OCI-LY3 (cell line): ENCODE results near the gene BMERB1.

Source experiments
- H2AFZ ChIP-seq: fragments of 200-600, 300-600 bp; shearing (Covaris generic); 2 replicates; pipeline ENCODE4 v1.6.0; 2014; ENCODE audit warnings: antibody characterized with exemption, low read depth, low read length
- H3K27ac ChIP-seq: fragments of 200-600, 300-600 bp; sonication (generic); 2 replicates; pipeline ENCODE4 v1.5.1; 2014; ENCODE audit warnings: mild to moderate bottlenecking, low read length, moderate library complexity, mixed read lengths
- H3K27me3 ChIP-seq: fragments of 200-600, 300-600 bp; sonication (generic); 2 replicates; pipeline ENCODE4 v1.6.1; 2014; ENCODE audit warnings: low read depth, low read length, mixed read lengths
- H3K36me3 ChIP-seq: fragments of 200-600, 300-600 bp; sonication (generic); replicated peaks from 2 replicates; pipeline ENCODE3; 2014; ENCODE audit warnings: low read depth, low read length, mixed read lengths
- H3K4me1 ChIP-seq: fragments of 300-600, 200-600 bp; sonication (generic); 2 replicates; pipeline ENCODE4 v1.6.1; 2014; ENCODE audit warnings: low read length, mixed read lengths
- H3K4me2 ChIP-seq: fragments of 200-600, 300-600 bp; sonication (generic); 2 replicates; pipeline ENCODE4 v1.6.1; 2014; ENCODE audit warnings: low read length, mixed read lengths
- H3K4me3 ChIP-seq: fragments of 300-600, 200-600 bp; sonication (generic); 2 replicates; pipeline ENCODE4 v1.5.1; 2014; ENCODE audit warnings: antibody characterized with exemption, mild to moderate bottlenecking, low read length, moderate library complexity
- H3K79me2 ChIP-seq: fragments of 300-600, 200-600 bp; shearing (Covaris generic); 2 replicates; pipeline ENCODE4 v1.6.1; 2014; ENCODE audit warnings: mild to moderate bottlenecking, low read length, mixed read lengths
- H3K9ac ChIP-seq: fragments of 300-600, 200-600 bp; shearing (Covaris generic); 2 replicates; pipeline ENCODE4 v1.6.0; 2014; ENCODE audit warnings: mild to moderate bottlenecking, low read length, moderate library complexity
- H3K9me3 ChIP-seq: fragments of 200-600, 300-600 bp; shearing (Covaris generic); 2 replicates; pipeline ENCODE4 v1.6.1; 2014; ENCODE audit warnings: low read length, mixed read lengths; ENCODE audit not compliant: insufficient read depth
- H4K20me1 ChIP-seq: fragments of 200-600, 300-600 bp; sonication (generic); 2 replicates; pipeline ENCODE4 v1.6.1; 2016; ENCODE audit warnings: low read length, mixed read lengths; ENCODE audit not compliant: insufficient read depth
- EZH2phosphoT487 ChIP-seq: fragments of 200-600 bp; shearing (Covaris generic); IDR thresholded peaks from 2 replicates; pipeline ENCODE4 v1.6.1; 2018; ENCODE audit warnings: antibody characterized with exemption, mixed run types, low read depth
- TF ChIP-seq, protein P1 (sequence below): fragments of 200-600, 300-600 bp; sonication (generic); IDR thresholded peaks from 2 replicates; pipeline ENCODE4 v1.5.1; 2014; ENCODE audit warnings: antibody characterized with exemption, low read length, low read depth

The BMERB1 gene

DNA sequence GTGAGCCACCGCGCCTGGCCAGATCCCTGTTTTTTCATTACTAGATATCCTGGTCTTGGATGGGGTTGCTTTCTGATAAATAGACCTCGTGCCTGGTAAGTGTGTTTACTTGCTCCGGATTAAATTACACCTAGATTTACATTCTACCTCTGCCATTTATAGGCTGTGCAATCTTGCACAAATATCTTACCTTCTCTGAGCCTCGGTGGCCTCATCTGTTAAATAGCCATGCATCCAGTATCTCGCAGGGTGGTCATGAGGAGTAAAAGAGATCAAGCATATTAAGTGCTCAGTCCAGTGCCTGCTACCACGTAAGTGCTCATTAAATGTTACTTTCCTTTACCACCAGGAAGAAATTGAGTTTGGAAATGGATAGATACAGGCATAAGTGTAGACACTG is 98.4 kb downstream of the BMERB1 start:
- H3K9ac ChIP-seq, result no peak overlapping the region
- no peaks in the 10 kb centered on the region for H3K27me3 ChIP-seq
- no peaks in the 10 kb centered on the region for H3K36me3 ChIP-seq
- H2AFZ ChIP-seq, result peak overlapping the region; percentile 73; the same call in 1 of the 2 replicates
- no peaks in the 10 kb centered on the region for H4K20me1 ChIP-seq
- peak overlapping the region; percentile 51 for H3K4me2 ChIP-seq
- no peak overlapping the region for H3K27ac ChIP-seq
- no peak for TF ChIP-seq EZH2phosphoT487
- TF ChIP-seq, protein P1, sequence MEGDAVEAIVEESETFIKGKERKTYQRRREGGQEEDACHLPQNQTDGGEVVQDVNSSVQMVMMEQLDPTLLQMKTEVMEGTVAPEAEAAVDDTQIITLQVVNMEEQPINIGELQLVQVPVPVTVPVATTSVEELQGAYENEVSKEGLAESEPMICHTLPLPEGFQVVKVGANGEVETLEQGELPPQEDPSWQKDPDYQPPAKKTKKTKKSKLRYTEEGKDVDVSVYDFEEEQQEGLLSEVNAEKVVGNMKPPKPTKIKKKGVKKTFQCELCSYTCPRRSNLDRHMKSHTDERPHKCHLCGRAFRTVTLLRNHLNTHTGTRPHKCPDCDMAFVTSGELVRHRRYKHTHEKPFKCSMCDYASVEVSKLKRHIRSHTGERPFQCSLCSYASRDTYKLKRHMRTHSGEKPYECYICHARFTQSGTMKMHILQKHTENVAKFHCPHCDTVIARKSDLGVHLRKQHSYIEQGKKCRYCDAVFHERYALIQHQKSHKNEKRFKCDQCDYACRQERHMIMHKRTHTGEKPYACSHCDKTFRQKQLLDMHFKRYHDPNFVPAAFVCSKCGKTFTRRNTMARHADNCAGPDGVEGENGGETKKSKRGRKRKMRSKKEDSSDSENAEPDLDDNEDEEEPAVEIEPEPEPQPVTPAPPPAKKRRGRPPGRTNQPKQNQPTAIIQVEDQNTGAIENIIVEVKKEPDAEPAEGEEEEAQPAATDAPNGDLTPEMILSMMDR, result no peak
- H3K79me2 ChIP-seq, result no peaks in the 10 kb centered on the region
- H3K4me3 ChIP-seq, result no peak overlapping the region
- no peaks in the 10 kb centered on the region for H3K9me3 ChIP-seq
- peaks cover 4% of the 10 kb centered on the region; the same call in 1 of the 2 replicates for H3K4me1 ChIP-seq

DNA sequence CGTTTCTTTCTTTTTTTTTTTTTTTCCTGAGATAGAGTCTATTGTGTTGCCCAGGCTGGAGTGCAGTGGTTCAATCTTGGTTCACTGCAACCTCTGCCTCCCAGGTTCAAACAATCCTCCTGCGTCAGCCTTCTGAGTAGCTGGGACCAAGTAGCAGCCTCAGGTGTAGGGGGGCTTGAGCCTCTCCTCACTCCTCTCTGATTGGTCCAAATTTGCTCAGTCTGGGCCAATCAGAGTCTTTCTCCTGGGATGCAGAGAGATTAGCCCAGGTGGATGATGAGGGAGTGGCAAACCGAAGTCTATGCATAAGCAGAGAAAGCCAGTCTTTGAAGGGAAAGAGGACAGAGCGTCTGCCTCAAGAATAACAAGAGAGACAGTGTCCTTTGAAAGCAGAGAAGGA is 99.0 kb downstream of the BMERB1 start:
- H2AFZ ChIP-seq, result peak overlapping the region; percentile 73; the same call in 1 of the 2 replicates
- H4K20me1 ChIP-seq, result no peaks in the 10 kb centered on the region
- H3K27me3 ChIP-seq, result no peaks in the 10 kb centered on the region
- H3K4me2 ChIP-seq, result peak overlapping the region; percentile 51; the same call in 1 of the 2 replicates
- no peaks in the 10 kb centered on the region for H3K9me3 ChIP-seq
- H3K4me3 ChIP-seq, result no peak overlapping the region
- H3K9ac ChIP-seq, result no peak overlapping the region
- no peak overlapping the region for H3K27ac ChIP-seq
- no peaks in the 10 kb centered on the region for H3K36me3 ChIP-seq
- H3K79me2 ChIP-seq, result no peaks in the 10 kb centered on the region
- peaks cover 4% of the 10 kb centered on the region; the same call in 1 of the 2 replicates for H3K4me1 ChIP-seq
- TF ChIP-seq, protein P1, result no peak
- no peak for TF ChIP-seq EZH2phosphoT487

DNA sequence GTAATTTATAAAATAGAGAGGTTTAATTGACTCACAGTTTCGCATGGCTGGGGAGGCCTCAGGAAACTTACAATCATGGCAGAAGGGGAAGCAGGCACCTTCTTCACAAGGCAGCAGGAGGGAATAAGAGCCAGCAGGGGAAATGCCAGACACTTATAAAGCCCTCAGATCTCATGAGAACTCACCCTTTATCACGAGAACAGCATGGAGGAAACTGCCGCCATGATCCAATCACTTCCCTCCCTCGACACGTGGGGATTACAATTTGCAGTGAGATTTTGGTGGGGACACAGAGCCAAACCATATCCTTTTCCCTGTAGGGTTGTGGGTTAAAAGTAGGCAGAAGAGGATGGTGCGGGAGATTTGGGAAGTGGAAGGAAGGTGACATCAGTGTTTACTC is 101.4 kb downstream of the BMERB1 start:
- no peaks in the 10 kb centered on the region for H4K20me1 ChIP-seq
- H3K4me2 ChIP-seq, result no peak overlapping the region
- H2AFZ ChIP-seq, result no peak overlapping the region

DNA sequence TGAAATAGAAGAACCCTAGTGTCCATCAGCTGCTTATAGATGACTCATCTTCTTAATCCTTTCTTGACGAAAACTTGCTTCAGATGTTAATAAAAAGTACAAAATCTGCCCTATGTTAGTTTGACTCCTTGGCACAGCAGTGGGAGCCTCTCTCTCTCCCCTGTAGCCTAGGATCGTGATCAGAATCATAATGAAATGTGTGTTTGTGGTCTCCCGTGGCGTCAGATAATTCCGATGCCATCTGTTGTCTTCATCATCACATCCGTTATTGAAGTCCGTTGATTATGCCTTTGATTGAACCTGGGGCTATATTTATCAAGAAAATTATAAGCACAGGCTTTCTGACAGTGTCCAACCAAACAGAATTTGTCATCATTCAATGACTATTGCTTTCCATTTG is 102.5 kb downstream of the BMERB1 start:
- no peaks in the 10 kb centered on the region for H3K9me3 ChIP-seq
- TF ChIP-seq EZH2phosphoT487, result no peak
- TF ChIP-seq, protein P1, result no peak
- H3K4me1 ChIP-seq, result peaks cover 6% of the 10 kb centered on the region; the same call in 1 of the 2 replicates
- no peak overlapping the region for H3K27ac ChIP-seq
- H3K9ac ChIP-seq, result no peak overlapping the region
- H3K4me3 ChIP-seq, result no peak overlapping the region
- no peak overlapping the region for H3K4me2 ChIP-seq
- H4K20me1 ChIP-seq, result no peaks in the 10 kb centered on the region
- no peaks in the 10 kb centered on the region for H3K27me3 ChIP-seq
- H3K36me3 ChIP-seq, result no peaks in the 10 kb centered on the region
- H2AFZ ChIP-seq, result no peak overlapping the region
- H3K79me2 ChIP-seq, result no peaks in the 10 kb centered on the region

More for the DNA sequence above, 101.4 kb downstream of the BMERB1 start:
- Histone ChIP-seq H3K36me3 (no peaks in the 10 kb centered on the region), H3K4me1 (peaks cover 6% of the 10 kb centered on the region; the same call in 1 of the 2 replicates), H3K9ac (no peak overlapping the region), H3K4me3 (no peak overlapping the region), H3K79me2 (no peaks in the 10 kb centered on the region), H3K27me3 (no peaks in the 10 kb centered on the region), H3K9me3 (no peaks in the 10 kb centered on the region), H3K27ac (no peak overlapping the region)
- TF ChIP-seq, protein P1, result no peak
- no peak for TF ChIP-seq EZH2phosphoT487
